Ovary (tissue), 3 donors: ENCODE results near the gene PRR14.

Source experiments
- CTCF ChIP-seq, 3 donors: fragments of 450-650 bp in 2 of 3; fragments of 200-600 bp in 1 of 3; IDR thresholded peaks; one replicate each; pipeline versions ENCODE4 v1.5.1 to v1.8.0; 2016 to 2022; ENCODE audit warnings: antibody characterized with exemption in 3 of 3, mild to moderate bottlenecking in 1 of 3
- EP300 ChIP-seq: sonication (generic); formaldehyde crosslinking; IDR thresholded peaks from one replicate; pipeline ENCODE4 v1.6.1; 2017; ENCODE audit warnings: antibody characterized with exemption
- POLR2A ChIP-seq: fragments of 450-650 bp; IDR thresholded peaks from one replicate; pipeline ENCODE4 v1.6.1; 2017; ENCODE audit warnings: antibody characterized with exemption, mild to moderate bottlenecking, moderate library complexity
- donor health status: DM: no; HTN: no; CAD: no.

GRCh38 chr16:30602616-30603277 is 48.0 kb upstream of the PRR14 start:
- TF ChIP-seq CTCF (IDR thresholded peaks at IDR 0.05) (no peak), POLR2A (no peak), EP300 (no peak)
